Right cardiac atrium (tissue), 5 donors: Measurements from ENCODE around the gene DNAH7. TPM values are rescaled to one million over a fixed set of nuclear protein-coding genes. Genes with fewer than 3 reads are reported as not detected.
"Not testable (repeated sequence)": the region's sequence is repeated elsewhere in the genome, so short reads cannot be mapped to it uniquely, and the experiment has no call there.

Experiments used
- ATAC-seq, 2 donors: fragments of 200-7000 bp; cut with Tn5 transposase; one replicate each; pipeline versions ENCODE4 v1.8.0 to v1.9.1; 2020; ENCODE audit warnings: moderate library complexity in 2 of 2, mild to moderate bottlenecking in 1 of 2
- DNase-seq, 3 donors: peaks; one replicate each; pipeline ENCODE4 v3.0.0-alpha.2; 2020
- H3K27ac ChIP-seq: one replicate; pipeline ENCODE4 v1.5.1; 2013; ENCODE audit warnings: mild to moderate bottlenecking, low read length, control low read depth, moderate library complexity
- H3K27me3 ChIP-seq: one replicate; pipeline ENCODE4 v1.6.1; 2013; ENCODE audit not compliant: control insufficient read depth, insufficient read depth
- H3K4me1 ChIP-seq: one replicate; pipeline ENCODE4 v1.6.1; 2013; ENCODE audit warnings: low read length; ENCODE audit not compliant: control insufficient read depth, insufficient read depth
- H3K4me3 ChIP-seq: one replicate; pipeline ENCODE4 v1.5.1; 2013; ENCODE audit warnings: low read length, control low read depth
- H3K9me3 ChIP-seq: one replicate; pipeline ENCODE4 v1.6.1; 2013; ENCODE audit warnings: low read length; ENCODE audit not compliant: control insufficient read depth
- WGBS: extraction: QIAGEN DNeasy Blood & Tissue Kit; methylation state at CpG from one replicate; pipeline ENCODE4 v1.1.7; 2013; 5-methylcytosine and 5-hydroxymethylcytosine counted together
- intact Hi-C, 4 donors: fragments of 100-400 bp; cut with DNase I; formaldehyde crosslinking; loops; one replicate each; pipeline versions ENCODE4 v1.11.0 to v1.14.0; 2022 to 2023
- polyA plus RNA-seq: library from polyadenylated mRNA; stranded (reverse); fragments of 200-250 nt; gene quantifications from one replicate; pipeline ENCODE4 v1.2.3, GENCODE V29; 2013
- total RNA-seq, 4 donors: library from RNA; stranded (reverse); fragmentation: NEBNext Ultra II Directional; extraction: Animal tissue kit (Norgen Biotek cat#: 25700); gene quantifications; one replicate each; pipeline ENCODE4 v1.2.1, GENCODE V29; 2021
- donor health status: healthy with polysubstance abuse.
- donor health status: DM: no; HTN: yes; CAD: no.
- donor health status: DM: no; HTN: no; CAD: no.
- donor health status: DM: no; HTN: yes; CAD: no; lungs with severe emphysema.
- donor health status: DM: yes; HTN: yes; CAD: no.

The DNAH7 gene
- total and polyA plus RNA-seq, 5 donors: 0.16 to 0.77 (median 0.48) TPM

GRCh38 chr2:196097864-196098660 is 29.4 kb upstream of the DNAH7 start:
- no peaks in the 10 kb centered on the region for H3K9me3 ChIP-seq
- intact Hi-C loops: no loop called here
- no peak overlapping the region for H3K4me3 ChIP-seq
- no peak overlapping the region for H3K27ac ChIP-seq
- 87% methylated on average over 6 of the region's 6 CpGs for WGBS
- no peaks in the 10 kb centered on the region for H3K4me1 ChIP-seq
- no peak for ATAC-seq
- no peak for DNase-seq
- H3K27me3 ChIP-seq: no peaks in the 10 kb centered on the region

GRCh38 chr2:196096982-196097745 is 28.5 kb upstream of the DNAH7 start:
- no peaks in the 10 kb centered on the region for H3K27me3 ChIP-seq
- ATAC-seq: no peak
- no peaks in the 10 kb centered on the region for H3K9me3 ChIP-seq
- intact Hi-C loops: no loop called here
- no peaks in the 10 kb centered on the region for H3K4me1 ChIP-seq
- 65% methylated on average over 5 of the region's 5 CpGs for WGBS
- DNase-seq: no peak
- no peak overlapping the region for H3K27ac ChIP-seq
- H3K4me3 ChIP-seq: no peak overlapping the region

GRCh38 chr2:196096264-196096663 is 27.6 kb upstream of the DNAH7 start:
- Histone ChIP-seq H3K4me1 (no peaks in the 10 kb centered on the region), H3K27ac (no peak overlapping the region), H3K27me3 (no peaks in the 10 kb centered on the region), H3K9me3 (no peaks in the 10 kb centered on the region), H3K4me3 (no peak overlapping the region)
- DNase-seq: no peak
- 94% methylated on average over 4 of the region's 4 CpGs for WGBS
- intact Hi-C loops: no loop called here
- no peak for ATAC-seq

GRCh38 chr2:196089448-196089847 is 20.8 kb upstream of the DNAH7 start:
- 82% methylated on average over 5 of the region's 5 CpGs for WGBS
- intact Hi-C loops: not testable (repeated sequence)

GRCh38 chr2:196088203-196088602 is 19.6 kb upstream of the DNAH7 start:
- Histone ChIP-seq H3K27ac (no peak overlapping the region), H3K4me3 (no peak overlapping the region), H3K9me3 (no peaks in the 10 kb centered on the region), H3K4me1 (no peaks in the 10 kb centered on the region), H3K27me3 (no peaks in the 10 kb centered on the region)
- no peak for ATAC-seq
- DNase-seq: no peak
- 62% methylated on average over 2 of the region's 2 CpGs for WGBS
- intact Hi-C loops: no loop called here

More at GRCh38 chr2:196089448-196089847, 20.8 kb upstream of the DNAH7 start:
- not testable (repeated sequence) for H3K9me3 ChIP-seq, H3K27ac ChIP-seq, H3K4me1 ChIP-seq, ATAC-seq, H3K27me3 ChIP-seq, H3K4me3 ChIP-seq
- DNase-seq: peak in 1 of 3 donors; percentile 36

GRCh38 chr2:196086517-196087368 is 18.1 kb upstream of the DNAH7 start:
- WGBS: 78% methylated on average over 7 of the region's 7 CpGs
- Histone ChIP-seq H3K9me3 (no peaks in the 10 kb centered on the region), H3K27ac (no peak overlapping the region), H3K4me1 (no peaks in the 10 kb centered on the region), H3K27me3 (no peaks in the 10 kb centered on the region), H3K4me3 (no peak overlapping the region)
- DNase-seq (no peak), ATAC-seq (no peak)
- intact Hi-C loops: no loop called here

- peaks cover 3% of the 10 kb centered on the region for H3K4me1 ChIP-seq
- no peak for ATAC-seq
- no peaks in the 10 kb centered on the region for H3K27me3 ChIP-seq
- no peak overlapping the region for H3K27ac ChIP-seq
- no peaks in the 10 kb centered on the region for H3K9me3 ChIP-seq
- DNase-seq: no peak
- intact Hi-C loops: no loop called here
- 86% methylated on average over 5 of the region's 5 CpGs for WGBS
- no peak overlapping the region for H3K4me3 ChIP-seq
These were observed 15.0 kb upstream of the DNAH7 start for GRCh38 chr2:196083601-196084000.

- intact Hi-C loops: no loop called here
- WGBS: 51% methylated on average over 2 of the region's 2 CpGs
- ATAC-seq (no peak), DNase-seq (no peak)
- H3K27ac ChIP-seq: no peak overlapping the region
- no peaks in the 10 kb centered on the region for H3K27me3 ChIP-seq
- H3K9me3 ChIP-seq: no peaks in the 10 kb centered on the region
- H3K4me3 ChIP-seq: no peak overlapping the region
- H3K4me1 ChIP-seq: peaks cover 3% of the 10 kb centered on the region
These were observed 11.9 kb upstream of the DNAH7 start for GRCh38 chr2:196080526-196080925.

- DNase-seq (no peak), ATAC-seq (no peak)
- Histone ChIP-seq H3K9me3 (no peaks in the 10 kb centered on the region), H3K4me1 (peaks cover 3% of the 10 kb centered on the region), H3K27ac (no peak overlapping the region), H3K27me3 (no peaks in the 10 kb centered on the region), H3K4me3 (no peak overlapping the region)
- WGBS: 58% methylated on average over 1 of the region's 1 CpG
- intact Hi-C loops: loop anchor here in 2 of 4 donors (5.0 to 10.0 kb wide), 3 partner anchors 206 to 378 kb away; no protein-coding TSS in a partner anchor
These were observed 10.4 kb upstream of the DNAH7 start for GRCh38 chr2:196079052-196079451.

- Histone ChIP-seq H3K27ac (no peak overlapping the region), H3K9me3 (no peaks in the 10 kb centered on the region), H3K27me3 (no peaks in the 10 kb centered on the region), H3K4me3 (no peak overlapping the region), H3K4me1 (peaks cover 3% of the 10 kb centered on the region)
- intact Hi-C loops: loop anchor here in 2 of 4 donors (5.0 to 10.0 kb wide), 3 partner anchors 207 to 379 kb away; no protein-coding TSS in a partner anchor
- ATAC-seq (no peak), DNase-seq (no peak)
- 52% methylated on average over 2 of the region's 2 CpGs for WGBS
These were observed 9.2 kb upstream of the DNAH7 start for GRCh38 chr2:196077821-196078220.
